ENCODE measurements around the gene EVC2.

The EVC2 gene

GRCh38 chr4:5639556-5639955 lies 68.8 kb downstream of the EVC2 start:
- no peak for DNase-seq (ENCODE audit: extremely low spot score)
- CTCF ChIA-PET: interaction anchor here (1.4 kb wide), 1 partner anchor 12 kb away, joined by 4 read pairs; no protein-coding TSS in a partner anchor
- POLR2A ChIA-PET: no interaction called here
- TF ChIP-seq CTCF (IDR thresholded peaks at IDR 0.05; ENCODE audit: control extremely low read depth, extremely low read depth, low read depth, missing control alignments): no peak

GRCh38 chr4:5638976-5639375 lies 69.4 kb downstream of the EVC2 start:
- ChIA-PET POLR2A (no interaction called here), CTCF (interaction anchor here (1.4 kb wide), 1 partner anchor 12 kb away, joined by 4 read pairs; no protein-coding TSS in a partner anchor)
- no peak for TF ChIP-seq CTCF (IDR thresholded peaks at IDR 0.05; ENCODE audit: control extremely low read depth, extremely low read depth, low read depth, missing control alignments)
- DNase-seq (ENCODE audit: extremely low spot score): no peak

- CTCF ChIA-PET: interaction anchor here (1.4 kb wide), 1 partner anchor 11 kb away, joined by 4 read pairs; no protein-coding TSS in a partner anchor
- POLR2A ChIA-PET: no interaction called here
Observed at GRCh38 chr4:5638316-5638715, 70.0 kb downstream of the EVC2 start.

GRCh38 chr4:5636766-5637670 lies 71.3 kb downstream of the EVC2 start:
- POLR2A ChIA-PET: no interaction called here
- CTCF ChIA-PET: no interaction called here
- TF ChIP-seq CTCF (IDR thresholded peaks at IDR 0.05; ENCODE audit: control extremely low read depth, extremely low read depth, low read depth, missing control alignments): no peak
- DNase-seq (ENCODE audit: extremely low spot score): no peak

More at GRCh38 chr4:5638316-5638715, 70.0 kb downstream of the EVC2 start:
- TF ChIP-seq CTCF (IDR thresholded peaks at IDR 0.05; ENCODE audit: control extremely low read depth, extremely low read depth, low read depth, missing control alignments): no peak
- no peak for DNase-seq (ENCODE audit: extremely low spot score)

- ChIA-PET CTCF (no interaction called here), POLR2A (no interaction called here)
- no peak for DNase-seq (ENCODE audit: extremely low spot score)
- TF ChIP-seq CTCF (IDR thresholded peaks at IDR 0.05; ENCODE audit: control extremely low read depth, extremely low read depth, low read depth, missing control alignments): no peak
Observed at GRCh38 chr4:5635826-5636195, 72.5 kb downstream of the EVC2 start.

GRCh38 chr4:5632571-5632970 lies 75.8 kb downstream of the EVC2 start:
- no peak for DNase-seq (ENCODE audit: extremely low spot score)
- CTCF ChIA-PET: no interaction called here
- TF ChIP-seq CTCF (IDR thresholded peaks at IDR 0.05; ENCODE audit: control extremely low read depth, extremely low read depth, low read depth, missing control alignments): no peak
- POLR2A ChIA-PET: no interaction called here

All from GM10248 (cell line).